Stimulated activated naive B cell treated with anti-CD40 and anti-IgM and Interleukin-4, amounts not matched to agents 10 μg/mL and 1 μg/mL and 100 μg/mL, for 72 hours (primary cell): ENCODE results near the gene SOBP.

Experiments
- ATAC-seq, 2 donors: fragments of 150-1000 bp; cut with Tn5 transposase; replicated peaks; 2 replicates each; pipeline ENCODE4 v1.10.0; 2021; ENCODE audit warnings: moderate library complexity in 1 of 2
- DNase-seq: peaks from one replicate; pipeline ENCODE4 v3.0.0; 2021
- H3K27ac Mint-ChIP-seq: one replicate; pipeline ENCODE4 v1.8.0; 2022; ENCODE audit warnings: mild to moderate bottlenecking, mixed read lengths
- H3K27me3 Mint-ChIP-seq, 2 donors: one replicate each; pipeline ENCODE4 v1.8.0; 2022; ENCODE audit warnings: mixed read lengths in 2 of 2
- H3K36me3 Mint-ChIP-seq, 2 donors: one replicate each; pipeline ENCODE4 v1.8.0; 2022; ENCODE audit warnings: mixed read lengths in 2 of 2, mild to moderate bottlenecking in 1 of 2
- H3K4me1 Mint-ChIP-seq, 2 donors: one replicate each; pipeline ENCODE4 v1.8.0; 2022; ENCODE audit warnings: mixed read lengths in 2 of 2, mild to moderate bottlenecking in 1 of 2
- H3K4me3 Mint-ChIP-seq, 2 donors: one replicate each; pipeline ENCODE4 v1.8.0; 2022; ENCODE audit warnings: mild to moderate bottlenecking in 2 of 2, mixed read lengths in 2 of 2, moderate library complexity in 1 of 2
- H3K9me3 Mint-ChIP-seq, 2 donors: one replicate each; pipeline ENCODE4 v1.8.0; 2022; ENCODE audit warnings: mixed read lengths in 2 of 2, mild to moderate bottlenecking in 1 of 2

Gene SOBP, protein sequence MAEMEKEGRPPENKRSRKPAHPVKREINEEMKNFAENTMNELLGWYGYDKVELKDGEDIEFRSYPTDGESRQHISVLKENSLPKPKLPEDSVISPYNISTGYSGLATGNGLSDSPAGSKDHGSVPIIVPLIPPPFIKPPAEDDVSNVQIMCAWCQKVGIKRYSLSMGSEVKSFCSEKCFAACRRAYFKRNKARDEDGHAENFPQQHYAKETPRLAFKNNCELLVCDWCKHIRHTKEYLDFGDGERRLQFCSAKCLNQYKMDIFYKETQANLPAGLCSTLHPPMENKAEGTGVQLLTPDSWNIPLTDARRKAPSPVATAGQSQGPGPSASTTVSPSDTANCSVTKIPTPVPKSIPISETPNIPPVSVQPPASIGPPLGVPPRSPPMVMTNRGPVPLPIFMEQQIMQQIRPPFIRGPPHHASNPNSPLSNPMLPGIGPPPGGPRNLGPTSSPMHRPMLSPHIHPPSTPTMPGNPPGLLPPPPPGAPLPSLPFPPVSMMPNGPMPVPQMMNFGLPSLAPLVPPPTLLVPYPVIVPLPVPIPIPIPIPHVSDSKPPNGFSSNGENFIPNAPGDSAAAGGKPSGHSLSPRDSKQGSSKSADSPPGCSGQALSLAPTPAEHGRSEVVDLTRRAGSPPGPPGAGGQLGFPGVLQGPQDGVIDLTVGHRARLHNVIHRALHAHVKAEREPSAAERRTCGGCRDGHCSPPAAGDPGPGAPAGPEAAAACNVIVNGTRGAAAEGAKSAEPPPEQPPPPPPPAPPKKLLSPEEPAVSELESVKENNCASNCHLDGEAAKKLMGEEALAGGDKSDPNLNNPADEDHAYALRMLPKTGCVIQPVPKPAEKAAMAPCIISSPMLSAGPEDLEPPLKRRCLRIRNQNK

GRCh38 chr6:107489636-107490565, at the start of gene SOBP:
SOBP (plus strand) TSS chr6:107490117; CDS start chr6:107490617, 500 bp downstream.
- Mint-ChIP-seq H3K9me3 (no peaks in the 10 kb centered on the region), H3K36me3 (peaks cover 0 to 2% of the 10 kb centered on the region in 2 donors), H3K4me1 (peaks cover 9 to 28% of the 10 kb centered on the region in 2 donors), H3K27me3 (peaks cover 16 to 19% of the 10 kb centered on the region in 2 donors), H3K4me3 (peak within 1 kb of the TSS; percentile 87 to 97), H3K27ac (peak within 1 kb of the TSS; percentile 66)
- DNase-seq (peak; percentile 24), ATAC-seq (peak; percentile 58 to 63)

DNA sequence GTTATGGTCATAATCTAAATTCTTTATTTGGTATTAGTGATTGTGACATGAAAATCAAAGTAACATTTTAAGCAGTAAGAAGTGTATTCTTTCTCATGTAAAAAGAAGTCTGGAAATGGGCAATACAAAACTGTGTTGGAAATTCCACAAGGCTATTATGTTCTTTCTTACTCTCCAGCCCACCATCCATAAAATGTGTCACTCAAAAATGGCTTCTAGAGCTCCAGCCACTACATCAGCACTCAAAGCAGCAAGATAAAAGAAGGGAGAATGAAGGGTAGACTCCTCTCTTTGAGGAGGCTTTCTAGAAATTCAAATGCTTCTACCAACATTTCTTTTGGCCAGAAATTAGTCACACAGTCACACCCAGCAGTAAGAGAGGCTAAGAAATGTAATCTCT, 49.0 kb upstream of the SOBP start:
- peaks cover 17 to 26% of the 10 kb centered on the region in 2 donors for H3K36me3 Mint-ChIP-seq
- H3K27me3 Mint-ChIP-seq: no peaks in the 10 kb centered on the region
- H3K4me1 Mint-ChIP-seq: peaks cover 15 to 25% of the 10 kb centered on the region in 2 donors
- ATAC-seq: no peak
- DNase-seq: no peak
- peaks cover 4% of the 10 kb centered on the region in 2 donors for H3K9me3 Mint-ChIP-seq
- H3K27ac Mint-ChIP-seq: no peak overlapping the region
- no peak overlapping the region for H3K4me3 Mint-ChIP-seq

DNA sequence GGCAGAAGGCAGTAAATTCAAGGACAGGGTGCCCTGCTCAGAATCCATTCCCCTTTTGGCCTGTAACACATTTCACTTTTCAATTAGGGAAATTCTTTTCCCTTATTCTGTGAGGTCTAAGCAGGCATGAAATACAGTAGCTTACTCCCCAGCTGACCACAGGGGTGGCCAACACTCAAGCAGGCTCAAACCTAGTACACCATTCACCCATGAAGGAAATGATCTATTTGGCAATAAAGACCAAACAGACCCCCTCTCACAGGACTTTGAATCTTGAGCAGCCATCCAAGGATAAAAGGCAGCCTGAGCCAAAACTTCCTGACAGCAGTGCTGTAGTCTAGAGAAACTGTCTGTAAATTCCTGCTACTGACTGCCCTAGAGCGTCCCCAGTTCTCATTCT, 48.2 kb upstream of the SOBP start:
- Mint-ChIP-seq H3K9me3 (peaks cover 5% of the 10 kb centered on the region in 2 donors), H3K27me3 (no peaks in the 10 kb centered on the region)

DNA sequence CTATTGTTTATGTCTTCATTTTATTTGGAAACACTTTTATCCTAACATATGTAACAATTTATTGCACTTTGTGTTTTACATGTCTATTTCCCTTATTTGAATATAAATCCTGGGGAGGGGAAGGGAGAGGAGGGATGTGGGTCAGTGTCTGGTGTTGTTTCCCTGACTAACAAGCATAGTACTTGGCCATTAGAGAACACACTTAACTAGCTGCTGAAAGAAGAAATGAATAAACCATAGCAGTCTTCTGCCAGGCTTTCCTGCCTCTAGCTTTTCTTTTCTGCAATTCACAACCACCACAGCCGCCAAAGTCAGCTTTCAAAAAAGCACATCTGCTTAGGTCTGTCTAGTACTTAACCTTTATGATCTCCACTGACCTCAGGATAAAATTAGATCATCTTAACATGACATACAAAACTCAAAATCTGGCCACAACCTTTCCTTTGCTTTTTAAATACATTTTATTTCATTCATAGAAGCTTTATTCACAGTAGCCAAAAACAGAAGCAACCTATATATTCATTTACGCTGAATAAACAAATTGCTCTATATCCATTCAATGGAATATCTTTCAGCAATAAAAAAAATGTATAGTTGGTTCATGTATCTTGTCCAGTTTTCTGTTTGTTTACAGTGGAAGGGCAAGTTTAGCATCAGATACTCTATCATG, 46.8 kb upstream of the SOBP start:
- Mint-ChIP-seq H3K4me1 (peaks cover 15 to 18% of the 10 kb centered on the region in 2 donors), H3K9me3 (peaks cover 9 to 11% of the 10 kb centered on the region in 2 donors), H3K36me3 (peaks cover 30 to 40% of the 10 kb centered on the region in 2 donors), H3K27me3 (no peaks in the 10 kb centered on the region), H3K27ac (no peak overlapping the region), H3K4me3 (no peak overlapping the region)
- ATAC-seq: no peak
- no peak for DNase-seq

More for the DNA sequence above, 48.2 kb upstream of the SOBP start:
- no peak overlapping the region for H3K27ac Mint-ChIP-seq
- no peak overlapping the region for H3K4me3 Mint-ChIP-seq
- DNase-seq (no peak), ATAC-seq (no peak)
- H3K4me1 Mint-ChIP-seq: peaks cover 15 to 25% of the 10 kb centered on the region in 2 donors
- peaks cover 23 to 31% of the 10 kb centered on the region in 2 donors for H3K36me3 Mint-ChIP-seq

GRCh38 chr6:107443608-107444267, 46.2 kb upstream of the SOBP start:
- Mint-ChIP-seq H3K27ac (no peak overlapping the region), H3K36me3 (peaks cover 34 to 43% of the 10 kb centered on the region in 2 donors), H3K27me3 (no peaks in the 10 kb centered on the region), H3K4me1 (peaks cover 16 to 18% of the 10 kb centered on the region in 2 donors), H3K9me3 (peaks cover 15 to 16% of the 10 kb centered on the region in 2 donors), H3K4me3 (no peak overlapping the region)
- DNase-seq: no peak
- no peak for ATAC-seq

DNA sequence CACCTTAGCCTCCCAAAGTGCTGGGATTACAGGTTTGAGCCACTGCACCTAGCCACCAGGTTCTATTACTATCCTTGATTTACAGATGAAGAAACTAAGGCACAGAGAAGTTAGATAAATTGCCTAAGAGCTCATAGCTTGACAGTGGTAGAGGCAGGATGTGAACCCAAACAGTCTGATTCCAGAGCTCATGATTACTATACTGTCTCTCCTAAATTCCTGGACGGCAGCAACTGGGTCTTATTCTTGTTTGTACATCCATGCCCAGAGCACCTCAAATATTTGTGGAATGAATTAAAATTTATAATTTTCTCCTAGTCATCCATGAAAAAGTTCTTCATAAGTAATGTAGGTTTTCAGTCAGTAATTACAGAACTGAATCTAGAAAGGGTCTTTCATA, 45.6 kb upstream of the SOBP start:
- peaks cover 19 to 21% of the 10 kb centered on the region in 2 donors for H3K9me3 Mint-ChIP-seq
- no peak overlapping the region for H3K27ac Mint-ChIP-seq
- no peaks in the 10 kb centered on the region for H3K27me3 Mint-ChIP-seq
- peaks cover 13 to 18% of the 10 kb centered on the region in 2 donors for H3K4me1 Mint-ChIP-seq
- H3K36me3 Mint-ChIP-seq: peaks cover 38 to 44% of the 10 kb centered on the region in 2 donors
- no peak overlapping the region for H3K4me3 Mint-ChIP-seq
- ATAC-seq: no peak
- DNase-seq: no peak

- Mint-ChIP-seq H3K4me1 (peaks cover 7 to 10% of the 10 kb centered on the region in 2 donors), H3K36me3 (peaks cover 48 to 62% of the 10 kb centered on the region in 2 donors), H3K27me3 (no peaks in the 10 kb centered on the region), H3K4me3 (no peak overlapping the region), H3K9me3 (peaks cover 24 to 29% of the 10 kb centered on the region in 2 donors), H3K27ac (no peak overlapping the region)
- no peak for ATAC-seq
- no peak for DNase-seq
These were observed 42.2 kb upstream of the SOBP start for GRCh38 chr6:107447663-107448216.

GRCh38 chr6:107448776-107449175, 41.1 kb upstream of the SOBP start:
- H3K36me3 Mint-ChIP-seq: peaks cover 49 to 69% of the 10 kb centered on the region in 2 donors
- ATAC-seq (no peak), DNase-seq (no peak)
- peaks cover 24 to 29% of the 10 kb centered on the region in 2 donors for H3K9me3 Mint-ChIP-seq
- H3K27me3 Mint-ChIP-seq: no peaks in the 10 kb centered on the region
- no peak overlapping the region for H3K4me3 Mint-ChIP-seq
- H3K27ac Mint-ChIP-seq: no peak overlapping the region
- H3K4me1 Mint-ChIP-seq: peaks cover under 1 to 7% of the 10 kb centered on the region in 2 donors

DNA sequence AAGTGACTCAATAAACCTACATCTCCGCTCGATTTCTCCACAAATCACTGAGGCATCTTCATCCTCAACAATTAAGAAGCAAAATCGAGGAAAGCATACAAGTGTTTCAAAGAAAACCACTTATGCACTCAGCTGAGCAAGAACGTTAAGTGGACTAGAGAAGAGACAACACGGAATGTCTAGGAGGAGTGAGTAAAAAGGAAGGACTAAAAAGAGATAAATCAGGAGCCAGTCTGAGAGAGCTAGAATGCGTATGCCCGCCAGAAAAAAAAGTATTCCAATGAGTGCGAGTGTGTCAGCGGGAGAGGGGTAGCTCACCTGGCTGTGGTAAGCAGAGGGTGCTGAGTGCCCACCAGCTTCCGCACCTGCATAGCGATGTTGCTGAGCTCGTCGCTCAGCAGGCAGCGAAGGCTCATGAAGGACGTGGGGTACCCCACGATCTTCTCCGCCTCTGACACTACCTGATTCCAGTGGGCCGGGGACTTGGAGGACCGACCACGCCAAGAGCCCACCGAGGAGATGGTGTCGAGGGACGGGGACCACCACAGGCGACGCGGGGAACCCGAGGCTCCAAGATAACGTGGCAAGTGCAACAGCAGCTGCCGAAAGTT, 31.1 kb upstream of the SOBP start:
- Mint-ChIP-seq H3K4me3 (peak overlapping the region; percentile 88 to 92), H3K36me3 (peaks cover 2 to 3% of the 10 kb centered on the region in 2 donors), H3K27me3 (no peaks in the 10 kb centered on the region), H3K27ac (peak overlapping the region; percentile 97), H3K4me1 (peaks cover 5 to 15% of the 10 kb centered on the region in 2 donors), H3K9me3 (no peaks in the 10 kb centered on the region)
- no peak for DNase-seq
- peak; percentile 20 to 21 for ATAC-seq

DNA sequence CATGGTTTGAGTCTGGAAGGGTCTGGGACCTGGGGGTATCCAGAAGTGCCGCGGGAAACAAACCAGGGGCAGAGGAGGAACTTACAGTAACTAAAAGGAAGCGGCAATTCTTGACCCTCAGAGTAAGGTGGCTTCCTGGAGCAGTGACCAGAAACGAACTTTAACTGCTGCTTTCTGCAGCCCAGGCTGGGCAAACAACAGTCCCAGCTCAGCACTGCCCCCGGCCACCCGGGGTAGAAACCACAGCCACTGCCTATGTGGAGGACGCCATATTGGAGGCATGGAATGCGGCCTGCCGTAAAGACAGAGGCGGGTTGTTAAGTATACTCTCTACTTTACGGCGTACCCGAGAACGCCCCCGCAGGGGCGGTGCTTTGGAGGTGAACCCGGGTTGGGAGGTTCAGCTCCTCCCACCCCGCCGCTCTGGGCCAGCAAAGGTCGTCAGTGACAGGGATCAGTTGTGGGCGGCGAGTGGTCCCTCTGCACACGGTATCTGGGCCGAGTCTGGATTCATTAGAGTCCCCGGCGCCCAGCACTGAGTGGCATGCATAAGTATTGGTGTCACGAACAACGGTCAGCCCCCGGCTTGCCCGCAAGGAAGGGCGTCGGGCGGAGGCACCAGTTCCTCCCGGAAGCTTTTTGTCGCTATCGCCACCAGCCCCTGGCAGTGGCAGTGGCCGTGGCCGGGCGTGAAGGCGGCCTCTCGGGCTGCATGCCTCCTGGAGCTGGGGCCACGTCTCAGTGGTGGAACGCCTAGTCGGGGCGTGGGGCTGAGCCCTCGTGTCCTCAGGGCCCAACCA, 30.4 kb upstream of the SOBP start, which contains the start of gene PDSS2:
PDSS2 (minus strand) TSS at position 282 of the 800 bp plus-strand sequence; CDS start at position 3, 279 bp downstream.
- Mint-ChIP-seq H3K4me1 (peaks cover 5 to 15% of the 10 kb centered on the region in 2 donors), H3K27me3 (no peaks in the 10 kb centered on the region), H3K36me3 (no peaks in the 10 kb centered on the region), H3K27ac (peak within 1 kb of the TSS; percentile 97), H3K9me3 (no peaks in the 10 kb centered on the region), H3K4me3 (peak within 1 kb of the TSS; percentile 88 to 92)
- DNase-seq (peak; percentile 98), ATAC-seq (peak; percentile 92 to 93)

DNA sequence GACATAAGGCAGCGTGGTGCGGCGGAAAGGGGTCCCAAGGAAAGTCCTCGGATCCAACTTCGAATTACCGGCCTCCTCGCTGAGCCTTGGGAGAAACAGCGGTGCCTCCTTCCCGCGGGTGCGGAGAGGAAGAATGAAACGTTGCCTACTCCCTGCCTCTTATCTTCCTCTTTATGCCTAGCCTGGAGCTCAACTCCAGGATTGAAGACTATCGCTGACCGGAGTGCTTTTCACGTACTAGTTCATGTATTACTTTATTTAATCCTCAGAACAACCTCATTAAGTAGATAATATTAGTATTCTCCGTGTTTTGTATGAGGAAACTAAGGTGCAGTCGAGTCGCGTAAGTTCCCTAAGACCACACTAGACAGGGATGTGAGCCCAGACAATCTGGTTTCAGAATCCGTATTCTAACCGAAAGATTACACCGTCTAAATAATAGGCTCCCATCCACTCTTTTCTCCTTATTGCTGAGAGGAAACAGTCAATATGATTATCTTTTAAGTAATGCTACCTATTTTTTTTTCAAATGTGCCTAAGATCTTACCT, 29.8 kb upstream of the SOBP start:
- DNase-seq (no peak), ATAC-seq (no peak)
- Mint-ChIP-seq H3K4me3 (peak overlapping the region; percentile 88 to 92), H3K27me3 (no peaks in the 10 kb centered on the region), H3K4me1 (peaks cover 5 to 13% of the 10 kb centered on the region in 2 donors), H3K36me3 (no peaks in the 10 kb centered on the region), H3K27ac (peak overlapping the region; percentile 97), H3K9me3 (no peaks in the 10 kb centered on the region)
